HCT116 (cell line): ENCODE measurements around the gene CNTD1. TPM values are rescaled to one million over a fixed set of nuclear protein-coding genes. Genes with fewer than 3 reads are reported as not detected.

Source experiments
- ATAC-seq: fragments of 200-7000 bp; cut with Tn5 transposase; 2 replicates; pipeline ENCODE4 v1.9.1; 2020; ENCODE audit warnings: mild to moderate bottlenecking, moderate library complexity
- BruUV-seq: library from RNA; stranded (reverse); fragments of 400-500 nt; replicated peaks from 2 replicates; lab custom pipeline; 2021; lab: Mats Ljungman, UMichigan
- CTCF ChIA-PET: fragments of 300-600 bp; sonication (Branson Sonifier 250); formaldehyde crosslinking; loops from one replicate; lab custom pipeline; 2021; ENCODE audit warnings: antibody characterized with exemption; lab: Charles Lee
- POLR2A ChIA-PET: fragments of 300-600, 350-600 bp; sonication (Branson Sonifier 250); formaldehyde crosslinking; loops from one replicate; lab custom pipeline; 2021; ENCODE audit warnings: antibody characterized with exemption; lab: Charles Lee
- RAD21 ChIA-PET, 2 experiments: fragments of 300-600 bp; sonication (Branson Sonifier 250); formaldehyde crosslinking; loops; one replicate each; lab custom pipeline; 2023; ENCODE audit warnings: low total read pairs in 2 of 2; ENCODE audit not compliant: uncharacterized antibody in 2 of 2, unreplicated experiment in 2 of 2, low non-redundant PET in 1 of 2; lab: Charles Lee
- DNase-seq: peaks from one replicate; pipeline ENCODE4 v3.0.0-alpha.2; 2010; ENCODE audit warnings: low read depth, low spot score
- H2AFZ ChIP-seq: fragments of 200-600 bp; shearing (Covaris generic), sonication (generic); 2 replicates; pipeline ENCODE4 v1.6.1; 2017; ENCODE audit warnings: low read depth, mixed run types, mixed read lengths, antibody characterized with exemption, low read length; ENCODE audit not compliant: poor library complexity, severe bottlenecking
- H3K27ac ChIP-seq: 2 replicates; pipeline ENCODE4 v1.5.1; 2012; ENCODE audit warnings: low read depth, low read length
- H3K27me3 ChIP-seq: fragments of 200-600 bp; sonication (generic); 2 replicates; pipeline ENCODE4 v1.6.1; 2016; ENCODE audit warnings: mixed run types, low read length, mixed read lengths; ENCODE audit not compliant: insufficient read depth
- H3K36me3 ChIP-seq, 2 experiments: fragments of 200-500 bp in 1 of 2; fragments of 200-600 bp in 1 of 2; sonication (Bioruptor generic) in 1 of 2; sonication (generic) in 1 of 2; 2 replicates each; pipeline versions ENCODE4 v1.5.1 to v1.6.1; 2014 to 2016; ENCODE audit warnings: low read length in 2 of 2, inconsistent platforms in 1 of 2, mixed read lengths in 1 of 2, mixed run types in 1 of 2; ENCODE audit not compliant: insufficient read depth in 2 of 2, control insufficient read depth in 1 of 2
- H3K4me1 ChIP-seq, 2 experiments: fragments of 200-600 bp in 1 of 2; sonication (generic) in 1 of 2; 2 replicates each; pipeline versions ENCODE4 v1.5.1 to v1.6.1; 2012 to 2017; ENCODE audit warnings: low read length in 2 of 2, inconsistent platforms in 1 of 2, mild to moderate bottlenecking in 1 of 2, mixed read lengths in 1 of 2, mixed run types in 1 of 2, moderate library complexity in 1 of 2; ENCODE audit not compliant: insufficient read depth in 2 of 2, control insufficient read depth in 1 of 2
- H3K4me2 ChIP-seq: fragments of 200-600 bp; sonication (generic); 2 replicates; pipeline ENCODE4 v1.6.1; 2017; ENCODE audit warnings: mixed run types, low read length, mixed read lengths
- H3K4me3 ChIP-seq, 2 experiments: fragments of 200-600 bp in 1 of 2; sonication (generic) in 1 of 2; replicated peaks in 1 of 2; 2 replicates each; pipeline ENCODE4 v1.5.1; 2011 to 2016; ENCODE audit warnings: low read length in 2 of 2, control low read depth in 1 of 2, low read depth in 1 of 2, mild to moderate bottlenecking in 1 of 2, mixed read lengths in 1 of 2, mixed run types in 1 of 2
- H3K79me2 ChIP-seq: fragments of 200-600 bp; sonication (generic); 2 replicates; pipeline ENCODE4 v1.6.1; 2017; ENCODE audit warnings: mild to moderate bottlenecking, mixed run types, low read length, moderate library complexity, mixed read lengths; ENCODE audit not compliant: insufficient read depth
- H3K9ac ChIP-seq: fragments of 200-600 bp; sonication (generic); 2 replicates; pipeline ENCODE4 v1.6.1; 2016; ENCODE audit warnings: low read length, mixed read lengths
- H3K9me2 ChIP-seq: fragments of 200-600 bp; sonication (generic), shearing (Covaris generic); 2 replicates; pipeline ENCODE4 v1.6.1; 2017; ENCODE audit warnings: mixed run types, mild to moderate bottlenecking, moderate library complexity; ENCODE audit not compliant: insufficient read depth
- H3K9me3 ChIP-seq, 2 experiments: fragments of 200-500 bp in 1 of 2; fragments of 200-600 bp in 1 of 2; sonication (Bioruptor generic) in 1 of 2; sonication (generic) in 1 of 2; 2 replicates each; pipeline ENCODE4 v1.6.1; 2014 to 2017; ENCODE audit warnings: low read length in 2 of 2, mixed read lengths in 2 of 2, inconsistent platforms in 1 of 2, low read depth in 1 of 2, mild to moderate bottlenecking in 1 of 2, mixed run types in 1 of 2, moderate library complexity in 1 of 2; ENCODE audit not compliant: control insufficient read depth in 1 of 2, insufficient read depth in 1 of 2
- H4K20me1 ChIP-seq: fragments of 200-600 bp; sonication (generic), shearing (Covaris generic); 2 replicates; pipeline ENCODE4 v1.6.1; 2017; ENCODE audit warnings: mixed run types, mild to moderate bottlenecking, moderate library complexity; ENCODE audit not compliant: insufficient read depth
- ATF3 ChIP-seq: IDR thresholded peaks from 2 replicates; pipeline ENCODE4 v1.6.1; 2012
- CTCF ChIP-seq, 3 experiments: fragments of 200-600 bp in 1 of 3; sonication (generic) in 1 of 3; IDR thresholded peaks in 2 of 3; conservative IDR thresholded peaks in 1 of 3; 2 replicates each; pipeline ENCODE4 v1.5.1; 2012 to 2017; ENCODE audit warnings: low read depth in 2 of 3, low read length in 2 of 3, antibody characterized with exemption in 1 of 3, borderline replicate concordance in 1 of 3, control low read depth in 1 of 3, mild to moderate bottlenecking in 1 of 3, mixed read lengths in 1 of 3, mixed run types in 1 of 3, moderate library complexity in 1 of 3; ENCODE audit not compliant: insufficient read depth in 1 of 3
- EZH2 ChIP-seq: fragments of 200-600 bp; sonication (generic); IDR thresholded peaks from 2 replicates; pipeline ENCODE4 v1.6.1; 2017; ENCODE audit warnings: antibody characterized with exemption, mixed run types
- FOSL1 ChIP-seq: IDR thresholded peaks from 2 replicates; pipeline ENCODE4 v1.6.1; 2012; ENCODE audit warnings: low read depth
- JUND ChIP-seq: IDR thresholded peaks from 2 replicates; pipeline ENCODE4 v1.6.1; 2012
- MAX ChIP-seq: IDR thresholded peaks from 2 replicates; pipeline ENCODE4 v1.6.1; 2012
- POLR2A ChIP-seq: IDR thresholded peaks from 2 replicates; pipeline ENCODE4 v1.7.0; 2011; ENCODE audit warnings: borderline replicate concordance; ENCODE audit not compliant: insufficient read depth, insufficient read length; ENCODE audit errors: extremely low read depth
- POLR2AphosphoS5 ChIP-seq: IDR thresholded peaks from 2 replicates; pipeline ENCODE4 v1.6.1; 2011; ENCODE audit warnings: mild to moderate bottlenecking, low read depth, low read length, moderate library complexity
- REST ChIP-seq: IDR thresholded peaks from 2 replicates; pipeline ENCODE4 v1.6.1; 2012; ENCODE audit warnings: low read depth
- TCF7L2 ChIP-seq: IDR thresholded peaks from 2 replicates; pipeline ENCODE4 v1.7.0; 2011; ENCODE audit warnings: borderline replicate concordance, inconsistent platforms; ENCODE audit not compliant: insufficient read depth, insufficient read length; ENCODE audit errors: extremely low read depth
- YY1 ChIP-seq: IDR thresholded peaks from 2 replicates; pipeline ENCODE4 v1.6.1; 2011; ENCODE audit warnings: low read length, low read depth, moderate library complexity, mild to moderate bottlenecking; ENCODE audit not compliant: insufficient replicate concordance; ENCODE audit errors: extremely low read depth
- ZBTB33 ChIP-seq: IDR thresholded peaks from 2 replicates; pipeline ENCODE4 v1.6.1; 2011; ENCODE audit warnings: mild to moderate bottlenecking, low read length, moderate library complexity; ENCODE audit not compliant: insufficient replicate concordance; ENCODE audit errors: extremely low read depth
- intact Hi-C: fragments of 100-400 bp; cut with micrococcal nuclease; formaldehyde crosslinking; loops from 2 replicates; pipeline ENCODE4 v1.10.0; 2022
- total RNA-seq: library from RNA; stranded (reverse); gene quantifications from one replicate; pipeline ENCODE4 v1.2.1, GENCODE V29; 2021; ENCODE audit not compliant: unreplicated experiment

The CNTD1 gene
- total RNA-seq, 1 experiment from 2014 or later: not detected

GRCh38 chr17:42783062-42783790 lies 15.4 kb upstream of the CNTD1 start (continued):
- TF ChIP-seq ZBTB33: no peak

GRCh38 chr17:42783791-42784138 lies 14.9 kb upstream of the CNTD1 start:
- Histone ChIP-seq H3K9me3 (no peaks in the 10 kb centered on the region), H3K9me2 (no peaks in the 10 kb centered on the region), H3K9ac (no peak overlapping the region), H3K4me1 (peaks cover 3 to 20% of the 10 kb centered on the region in 2 experiments; a peak in 3 of 4 replicates), H3K4me3 (peak overlapping the region in 1 of 2 experiments; percentile 30; a peak in 1 of 4 replicates), H3K4me2 (peak overlapping the region; percentile 59), H4K20me1 (no peaks in the 10 kb centered on the region), H3K79me2 (no peaks in the 10 kb centered on the region), H2AFZ (no peak overlapping the region), H3K27me3 (no peaks in the 10 kb centered on the region), H3K36me3 (peaks cover 5 to 7% of the 10 kb centered on the region in 2 experiments; a peak in 2 of 4 replicates), H3K27ac (no peak overlapping the region)
- intact Hi-C loops: no loop called here
- no peak for ATAC-seq
- no peak for DNase-seq
- TF ChIP-seq POLR2A: no peak
- no peak for TF ChIP-seq MAX
- TF ChIP-seq YY1: no peak
- no peak for TF ChIP-seq CTCF (IDR thresholded peaks at IDR 0.05 in 2 of 3, conservative IDR thresholded peaks at IDR 0.05 in 1 of 3; ENCODE audit: borderline replicate concordance in 1 of 3, insufficient read depth in 1 of 3, low read depth in 2 of 3, low read length in 2 of 3)
- no peak for TF ChIP-seq EZH2
- no peak for TF ChIP-seq REST
- no peak for TF ChIP-seq JUND
- no peak for TF ChIP-seq TCF7L2
- TF ChIP-seq ATF3: no peak
- TF ChIP-seq FOSL1: no peak
- no peak for TF ChIP-seq POLR2AphosphoS5
- POLR2A ChIA-PET: no interaction called here
- BruUV-seq: no TSS peak
- CTCF ChIA-PET: no interaction called here
- RAD21 ChIA-PET: no interaction called here
